DMS114 treated with DMSO at 0.1 percent for 48 hours (cell line): ENCODE measurements around the gene AJM1.

ENCODE experiments used
- DNase-seq: peaks from one replicate; lab custom pipeline; 2025; ENCODE audit not compliant: unreplicated experiment; lab: John Stamatoyannopoulos, UW

AJM1 gene

DNA sequence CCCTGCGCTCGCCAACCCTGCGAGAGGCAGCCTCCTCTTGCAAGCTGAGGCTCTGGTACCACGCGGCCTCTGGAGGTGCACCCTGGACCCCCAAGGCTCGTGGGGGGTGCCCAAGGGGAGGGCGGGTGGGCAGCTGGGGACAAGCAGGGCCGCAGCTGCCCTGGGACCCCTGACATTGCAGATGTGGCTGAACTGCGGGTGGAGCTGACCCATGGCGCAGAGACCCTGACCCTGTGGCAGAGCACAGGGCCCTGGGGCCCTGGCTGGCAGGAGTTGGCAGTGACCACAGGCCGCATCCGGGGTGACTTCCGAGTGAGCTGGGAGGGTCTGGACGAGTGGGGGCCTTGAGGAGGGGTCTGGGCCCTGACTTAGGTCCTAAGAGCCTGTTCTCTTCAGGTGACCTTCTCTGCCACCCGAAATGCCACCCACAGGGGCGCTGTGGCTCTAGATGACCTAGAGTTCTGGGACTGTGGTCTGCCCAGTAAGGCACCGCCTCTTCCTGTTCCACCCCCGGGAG is 11.4 kb downstream of the AJM1 start:
- no peak for DNase-seq

DNA sequence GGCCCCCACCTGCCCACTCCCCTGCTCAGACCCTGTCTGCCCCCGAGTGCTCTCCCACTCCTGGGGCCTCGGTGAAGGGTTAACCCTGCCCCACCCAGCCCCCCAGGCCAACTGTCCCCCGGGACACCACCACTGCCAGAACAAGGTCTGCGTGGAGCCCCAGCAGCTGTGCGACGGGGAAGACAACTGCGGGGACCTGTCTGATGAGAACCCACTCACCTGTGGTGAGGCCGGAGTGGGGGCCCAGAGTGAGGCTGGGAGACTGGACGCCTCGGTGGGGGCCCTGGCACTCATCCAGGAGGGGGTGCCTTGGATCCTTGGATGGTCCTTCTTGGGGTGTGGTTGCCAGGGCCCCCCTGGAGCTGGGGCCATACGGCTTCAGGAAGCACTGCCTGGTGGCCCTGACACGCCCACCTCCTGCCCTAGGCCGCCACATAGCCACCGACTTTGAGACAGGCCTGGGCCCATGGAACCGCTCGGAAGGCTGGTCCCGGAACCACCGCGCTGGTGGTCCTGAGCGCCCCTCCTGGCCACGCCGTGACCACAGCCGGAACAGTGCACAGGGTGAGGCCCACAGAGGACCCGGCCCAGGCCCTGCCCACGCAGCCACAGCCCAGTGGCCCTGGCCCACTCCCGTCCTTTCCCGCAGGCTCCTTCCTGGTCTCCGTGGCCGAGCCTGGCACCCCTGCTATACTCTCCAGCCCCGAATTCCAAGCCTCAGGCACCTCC is 12.0 kb downstream of the AJM1 start:
- DNase-seq: no peak

DNA sequence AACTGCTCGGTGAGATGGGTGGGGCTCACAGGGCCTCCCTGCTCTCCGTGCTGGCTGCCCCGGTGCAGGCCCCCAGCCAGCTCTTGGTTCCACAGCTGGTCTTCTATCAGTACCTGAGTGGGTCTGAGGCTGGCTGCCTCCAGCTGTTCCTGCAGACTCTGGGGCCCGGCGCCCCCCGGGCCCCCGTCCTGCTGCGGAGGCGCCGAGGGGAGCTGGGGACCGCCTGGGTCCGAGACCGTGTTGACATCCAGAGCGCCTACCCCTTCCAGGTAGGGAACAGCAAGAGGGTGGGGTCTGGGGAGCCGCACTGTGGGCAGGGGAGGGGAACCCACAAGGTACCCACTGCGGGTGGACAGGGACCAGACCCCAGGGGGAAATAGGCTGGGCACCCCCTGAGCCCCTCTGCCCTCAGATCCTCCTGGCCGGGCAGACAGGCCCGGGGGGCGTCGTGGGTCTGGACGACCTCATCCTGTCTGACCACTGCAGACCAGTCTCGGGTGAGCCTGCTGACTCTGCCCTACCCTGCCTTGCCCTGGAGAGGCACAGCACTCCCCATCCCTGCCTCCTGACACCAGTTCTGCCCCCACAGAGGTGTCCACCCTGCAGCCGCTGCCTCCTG is 12.7 kb downstream of the AJM1 start:
- DNase-seq: no peak

DNA sequence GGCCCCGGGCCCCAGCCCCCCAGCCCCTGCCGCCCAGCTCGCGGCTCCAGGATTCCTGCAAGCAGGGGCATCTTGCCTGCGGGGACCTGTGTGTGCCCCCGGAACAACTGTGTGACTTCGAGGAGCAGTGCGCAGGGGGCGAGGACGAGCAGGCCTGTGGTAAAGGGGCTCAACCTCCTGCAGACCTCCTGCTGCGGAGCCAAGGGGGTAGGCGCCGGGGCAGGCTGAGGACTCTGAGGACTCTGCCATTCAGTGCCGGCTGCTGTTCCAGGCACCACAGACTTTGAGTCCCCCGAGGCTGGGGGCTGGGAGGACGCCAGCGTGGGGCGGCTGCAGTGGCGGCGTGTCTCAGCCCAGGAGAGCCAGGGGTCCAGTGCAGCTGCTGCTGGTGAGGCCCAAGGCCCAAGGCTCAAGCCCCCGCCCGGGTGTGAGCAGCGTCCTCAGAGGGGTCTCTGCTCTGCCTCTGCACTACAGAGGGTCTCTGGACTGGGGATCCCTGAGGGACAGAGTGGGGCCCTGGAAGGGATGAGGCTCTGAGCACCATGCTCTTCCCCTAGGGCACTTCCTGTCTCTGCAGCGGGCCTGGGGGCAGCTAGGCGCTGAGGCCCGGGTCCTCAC is 13.3 kb downstream of the AJM1 start:
- no peak for DNase-seq

DNA sequence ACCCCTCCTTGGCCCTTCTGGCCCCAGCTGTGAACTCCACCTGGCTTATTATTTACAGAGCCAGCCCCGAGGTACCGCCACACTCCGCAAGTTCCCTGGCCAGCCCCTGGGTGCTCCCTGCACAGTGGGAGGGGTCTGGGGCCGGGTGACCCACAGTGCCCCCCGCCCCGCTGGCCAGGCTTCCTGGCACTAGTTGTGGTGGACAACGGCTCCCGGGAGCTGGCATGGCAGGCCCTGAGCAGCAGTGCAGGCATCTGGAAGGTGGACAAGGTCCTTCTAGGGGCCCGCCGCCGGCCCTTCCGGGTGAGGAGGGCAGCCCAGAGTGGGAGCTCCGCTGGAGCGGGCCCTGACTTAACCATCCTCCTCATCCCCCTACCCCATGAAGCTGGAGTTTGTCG is 13.8 kb downstream of the AJM1 start:
- no peak for DNase-seq

DNA sequence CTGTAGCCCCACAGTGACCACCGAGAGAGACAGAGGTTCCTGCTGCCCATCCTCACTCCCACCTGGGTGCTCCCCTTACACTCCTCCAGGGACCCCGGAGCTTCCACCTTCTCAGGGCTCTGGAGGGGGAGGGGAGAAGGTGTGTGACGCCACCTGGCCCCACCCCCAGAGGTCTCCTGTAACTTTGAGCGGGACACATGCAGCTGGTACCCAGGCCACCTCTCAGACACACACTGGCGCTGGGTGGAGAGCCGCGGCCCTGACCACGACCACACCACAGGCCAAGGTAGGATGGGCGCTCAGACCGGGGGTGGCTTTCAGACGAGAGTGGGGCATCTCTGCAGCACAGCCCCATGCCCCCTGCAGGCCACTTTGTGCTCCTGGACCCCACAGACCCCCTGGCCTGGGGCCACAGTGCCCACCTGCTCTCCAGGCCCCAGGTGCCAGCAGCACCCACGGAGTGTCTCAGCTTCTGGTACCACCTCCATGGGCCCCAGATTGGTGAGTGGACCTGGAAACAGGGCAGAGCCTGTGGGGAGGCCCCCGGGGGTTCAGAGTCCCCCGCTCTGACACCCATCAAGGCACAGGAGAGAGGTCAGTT is 14.4 kb downstream of the AJM1 start:
- DNase-seq: no peak

DNA sequence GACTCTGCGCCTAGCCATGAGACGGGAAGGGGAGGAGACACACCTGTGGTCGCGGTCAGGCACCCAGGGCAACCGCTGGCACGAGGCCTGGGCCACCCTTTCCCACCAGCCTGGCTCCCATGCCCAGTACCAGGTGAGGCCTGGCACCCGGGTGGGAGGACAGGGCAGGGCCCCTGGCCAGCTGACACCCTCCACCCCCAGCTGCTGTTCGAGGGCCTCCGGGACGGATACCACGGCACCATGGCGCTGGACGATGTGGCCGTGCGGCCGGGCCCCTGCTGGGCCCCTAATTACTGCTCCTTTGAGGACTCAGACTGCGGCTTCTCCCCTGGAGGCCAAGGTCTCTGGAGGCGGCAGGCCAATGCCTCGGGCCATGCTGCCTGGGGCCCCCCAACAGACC is 14.9 kb downstream of the AJM1 start:
- no peak for DNase-seq

DNA sequence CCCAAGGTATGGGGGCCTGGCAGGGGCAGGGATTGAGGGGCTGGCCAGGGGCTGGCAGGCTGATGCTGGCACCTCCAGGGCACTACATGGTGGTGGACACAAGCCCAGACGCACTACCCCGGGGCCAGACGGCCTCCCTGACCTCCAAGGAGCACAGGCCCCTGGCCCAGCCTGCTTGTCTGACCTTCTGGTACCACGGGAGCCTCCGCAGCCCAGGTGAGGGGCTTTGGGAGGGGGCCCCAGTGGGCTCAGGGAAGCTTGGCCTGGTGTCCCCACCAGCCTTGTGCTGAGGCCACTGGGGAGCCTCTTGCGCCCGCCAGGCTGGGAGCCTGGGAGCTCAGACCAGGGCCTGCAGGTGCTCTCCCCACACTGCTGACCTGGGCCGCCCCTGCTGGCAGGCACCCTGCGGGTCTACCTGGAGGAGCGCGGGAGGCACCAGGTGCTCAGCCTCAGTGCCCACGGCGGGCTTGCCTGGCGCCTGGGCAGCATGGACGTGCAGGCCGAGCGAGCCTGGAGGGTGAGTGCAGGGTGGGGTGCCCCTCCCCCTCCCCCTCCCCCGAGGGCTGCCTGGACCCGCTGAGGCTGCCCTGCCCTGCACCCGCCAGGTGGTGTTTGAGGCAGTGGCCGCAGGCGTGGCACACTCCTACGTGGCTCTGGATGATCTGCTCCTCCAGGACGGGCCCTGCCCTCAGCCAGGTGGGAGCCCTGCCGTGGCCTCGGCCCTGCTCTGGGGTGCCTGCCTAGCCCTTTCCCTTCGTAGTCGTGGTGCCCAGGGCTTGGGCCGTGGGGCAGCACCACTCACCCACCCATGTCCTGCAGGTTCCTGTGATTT is 15.5 kb downstream of the AJM1 start:
- DNase-seq: no peak

DNA sequence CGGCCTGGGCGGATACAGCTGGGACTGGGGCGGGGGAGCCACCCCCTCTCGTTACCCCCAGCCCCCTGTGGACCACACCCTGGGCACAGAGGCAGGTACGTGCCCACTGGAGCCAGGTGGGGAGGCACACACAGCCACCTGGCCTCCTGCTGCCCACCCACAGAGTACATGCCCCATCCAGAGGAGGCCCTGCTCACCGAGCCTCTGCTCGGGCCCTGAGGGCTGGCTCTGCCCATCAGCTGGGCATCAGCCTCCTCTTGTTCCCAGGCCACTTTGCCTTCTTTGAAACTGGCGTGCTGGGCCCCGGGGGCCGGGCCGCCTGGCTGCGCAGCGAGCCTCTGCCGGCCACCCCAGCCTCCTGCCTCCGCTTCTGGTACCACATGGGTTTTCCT is 16.2 kb downstream of the AJM1 start:
- DNase-seq: no peak

DNA sequence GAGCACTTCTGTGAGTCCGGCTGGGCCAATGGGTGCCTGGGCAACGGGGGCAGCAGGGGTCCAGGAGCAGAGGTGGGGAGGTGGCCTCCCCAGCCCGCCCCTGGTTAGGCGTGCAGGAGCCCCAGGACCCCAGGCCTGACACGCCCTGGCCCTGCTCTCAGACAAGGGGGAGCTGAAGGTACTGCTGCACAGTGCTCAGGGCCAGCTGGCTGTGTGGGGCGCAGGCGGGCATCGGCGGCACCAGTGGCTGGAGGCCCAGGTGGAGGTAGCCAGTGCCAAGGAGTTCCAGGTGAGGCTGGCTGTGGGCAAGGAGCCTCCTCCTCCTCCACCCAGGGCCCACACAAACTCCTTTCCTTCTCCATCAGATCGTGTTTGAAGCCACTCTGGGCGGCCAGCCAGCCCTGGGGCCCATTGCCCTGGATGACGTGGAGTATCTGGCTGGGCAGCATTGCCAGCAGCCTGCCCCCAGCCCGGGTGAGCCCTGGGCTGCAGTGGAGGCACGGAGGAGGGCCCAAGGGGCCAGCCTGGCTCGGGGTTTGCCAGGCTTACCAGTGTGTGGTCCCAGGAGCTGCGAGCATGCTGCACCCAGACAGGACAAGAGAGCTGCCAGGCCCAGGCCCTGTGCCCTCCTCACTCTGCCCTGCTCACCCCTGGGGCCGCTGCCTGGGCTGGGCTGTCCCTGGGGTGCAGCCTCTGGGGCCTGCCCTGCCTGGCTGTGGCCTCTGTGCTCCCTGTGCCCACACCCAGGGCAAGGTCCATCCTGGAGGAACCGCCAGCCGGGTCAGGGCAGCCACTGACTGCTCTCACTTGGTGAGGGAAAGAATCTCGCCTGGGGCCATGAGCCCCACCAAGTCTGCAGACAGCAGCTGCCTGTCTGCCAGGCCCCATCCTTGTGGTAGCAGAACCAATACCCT is 16.8 kb downstream of the AJM1 start:
- DNase-seq: no peak

DNA sequence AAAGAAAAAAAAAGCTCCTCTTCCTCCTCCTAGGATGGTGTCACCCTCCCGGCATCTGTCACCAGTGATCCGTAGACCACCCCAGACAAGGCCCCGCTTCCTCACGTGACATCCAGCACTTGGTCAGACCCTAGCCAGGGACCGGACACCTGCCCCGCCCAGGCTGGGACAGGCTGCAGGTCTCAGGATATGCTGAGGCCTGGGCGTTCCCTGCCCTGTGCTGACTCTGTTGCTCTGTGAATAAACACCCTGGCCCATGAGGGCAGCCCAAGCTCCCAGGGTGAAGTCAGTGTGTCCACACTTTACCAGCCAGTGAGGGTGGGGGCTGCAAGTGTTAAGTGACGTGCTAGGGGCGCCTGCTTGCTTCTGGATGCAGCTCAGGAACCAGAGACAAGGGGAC is 18.3 kb downstream of the AJM1 start:
- DNase-seq: no peak

DNA sequence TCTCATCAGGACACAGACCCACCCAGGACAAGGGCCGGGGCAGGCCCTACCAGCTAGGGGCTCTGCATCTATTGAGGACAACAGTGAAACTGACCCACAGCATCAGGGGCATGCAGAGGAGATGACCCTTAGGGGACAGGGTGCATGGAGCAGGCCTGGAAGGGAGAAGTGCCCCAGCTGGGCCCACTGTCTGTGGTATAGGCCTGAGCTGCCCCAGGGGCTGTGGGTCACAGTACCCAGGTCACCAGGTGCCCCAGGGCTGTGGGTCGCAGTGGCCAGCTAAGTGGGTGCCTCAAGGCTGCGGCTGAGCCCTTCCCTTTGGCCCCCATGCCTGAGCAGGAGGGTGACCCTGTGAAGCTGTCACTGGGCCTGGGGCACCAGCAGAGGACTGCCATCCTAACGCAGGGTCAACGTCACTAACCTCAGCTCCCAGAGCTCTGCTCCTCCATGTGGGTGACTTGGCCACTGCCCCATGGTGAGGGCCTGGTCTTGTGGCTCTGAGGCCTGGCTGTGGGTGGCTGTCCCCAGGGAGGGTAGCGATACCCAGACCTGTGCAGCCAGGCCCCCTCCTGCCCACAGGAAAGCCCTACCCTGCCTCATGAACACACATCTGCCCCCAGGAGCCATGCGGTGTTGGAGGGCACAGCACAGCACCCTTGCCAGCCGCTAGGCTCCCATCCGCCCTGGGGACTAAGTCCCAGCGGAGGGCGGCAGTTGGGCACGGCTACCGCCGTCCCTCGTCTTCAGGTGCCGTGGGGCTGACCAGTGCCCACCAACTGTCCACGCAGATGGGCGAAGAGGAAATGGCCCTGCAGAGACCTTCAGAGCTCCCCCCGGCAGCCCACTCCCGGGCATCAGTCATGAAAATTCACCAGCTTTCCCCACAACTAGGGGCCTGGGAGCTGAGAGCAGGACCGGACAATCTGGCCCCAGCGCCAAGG is 18.9 kb downstream of the AJM1 start:
- no peak for DNase-seq

DNA sequence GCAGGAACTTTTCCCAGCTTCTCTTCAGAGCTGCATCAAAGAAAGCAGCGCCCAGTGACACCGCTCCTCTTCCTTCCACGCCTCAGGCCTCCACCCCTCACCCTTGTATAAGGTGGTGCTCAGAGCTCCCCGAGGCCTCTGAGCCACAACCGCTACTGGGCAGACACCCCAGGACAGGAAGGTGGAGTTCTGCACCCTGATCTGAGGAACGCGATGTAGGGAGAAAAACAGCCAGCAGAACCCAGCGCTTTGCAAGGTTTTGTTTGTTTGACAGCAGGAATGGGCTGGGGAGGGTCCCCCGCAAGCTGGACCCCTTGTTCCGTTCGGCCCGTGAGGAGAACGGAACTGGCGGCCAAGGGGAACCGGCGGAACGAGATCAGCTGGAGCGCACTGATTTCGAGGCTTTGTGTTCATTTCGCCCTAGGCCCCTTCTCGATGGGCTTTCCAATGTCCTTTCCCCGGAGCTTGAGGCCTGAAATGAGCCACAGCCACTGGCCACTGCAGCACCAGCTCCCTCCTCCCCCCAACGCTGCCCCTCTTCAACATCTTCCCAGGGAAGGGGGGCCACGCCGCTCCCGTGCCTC is 19.7 kb downstream of the AJM1 start:
- DNase-seq: no peak

DNA sequence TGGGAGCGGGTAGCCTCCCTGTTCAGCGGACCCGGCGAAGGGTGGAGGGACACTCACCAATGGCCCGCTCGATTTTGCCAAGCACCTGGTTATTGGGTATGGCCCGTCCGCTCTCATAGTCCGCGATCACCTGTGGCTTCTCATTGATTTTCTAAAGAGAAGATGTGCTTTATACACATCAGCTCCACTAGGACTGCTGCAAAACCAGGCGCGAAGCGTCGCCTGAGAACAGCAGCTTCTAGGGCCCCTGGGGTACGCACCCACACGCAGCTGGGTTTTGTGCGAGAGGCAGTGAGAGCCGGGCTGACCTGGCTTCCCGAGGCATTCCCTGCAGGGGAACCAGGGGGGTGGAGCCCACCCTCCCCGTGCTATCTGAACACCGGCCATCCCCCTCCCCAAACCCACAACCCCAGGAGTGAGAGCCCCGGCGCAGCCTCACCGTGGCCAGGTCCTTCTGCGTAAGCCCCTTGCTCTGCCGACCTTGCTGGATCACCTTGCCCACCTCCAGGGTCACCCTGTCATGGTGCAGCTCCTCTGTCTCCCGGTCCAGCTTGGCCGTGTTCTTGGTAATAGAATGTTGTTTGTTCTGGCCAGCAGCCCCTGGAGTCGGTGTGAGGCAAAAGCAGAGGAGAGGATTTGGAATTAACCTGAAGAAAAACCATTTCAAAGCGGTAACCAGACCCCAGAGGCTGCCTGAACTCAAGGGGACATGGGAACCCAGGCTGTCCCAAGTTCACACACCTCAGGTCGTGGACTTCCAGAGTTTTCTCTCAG is 20.8 kb downstream of the AJM1 start:
- DNase-seq: no peak

DNA sequence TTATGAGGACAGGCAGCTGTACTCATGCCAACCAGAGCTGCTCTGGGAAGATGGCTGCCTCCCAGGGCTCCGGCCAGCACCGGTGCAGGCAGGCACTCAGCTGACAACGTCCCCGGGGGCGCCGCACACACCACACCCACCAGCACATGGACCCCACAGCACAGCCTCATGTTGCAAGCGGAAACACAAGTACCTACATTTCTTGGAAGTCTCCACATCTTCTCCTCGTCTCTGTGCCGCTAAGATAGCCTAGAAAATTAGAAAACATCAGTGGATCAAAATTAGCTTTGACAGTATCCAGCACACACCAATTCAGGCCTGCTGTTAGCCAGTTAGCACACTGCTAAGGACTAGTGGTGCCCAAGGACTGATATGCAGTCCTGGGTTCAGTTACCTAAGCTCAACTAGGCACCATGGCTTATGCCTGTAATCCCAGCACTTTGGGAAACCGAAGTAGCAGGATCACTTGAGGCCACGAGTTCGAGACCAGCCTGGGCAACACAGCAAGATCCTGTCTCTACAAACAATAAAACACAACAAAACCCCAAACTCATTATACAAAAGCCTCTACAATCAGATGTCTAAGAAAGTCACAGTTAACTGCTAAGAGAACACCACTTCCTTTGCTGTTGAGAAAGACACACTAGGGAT is 21.5 kb downstream of the AJM1 start:
- no peak for DNase-seq

DNA sequence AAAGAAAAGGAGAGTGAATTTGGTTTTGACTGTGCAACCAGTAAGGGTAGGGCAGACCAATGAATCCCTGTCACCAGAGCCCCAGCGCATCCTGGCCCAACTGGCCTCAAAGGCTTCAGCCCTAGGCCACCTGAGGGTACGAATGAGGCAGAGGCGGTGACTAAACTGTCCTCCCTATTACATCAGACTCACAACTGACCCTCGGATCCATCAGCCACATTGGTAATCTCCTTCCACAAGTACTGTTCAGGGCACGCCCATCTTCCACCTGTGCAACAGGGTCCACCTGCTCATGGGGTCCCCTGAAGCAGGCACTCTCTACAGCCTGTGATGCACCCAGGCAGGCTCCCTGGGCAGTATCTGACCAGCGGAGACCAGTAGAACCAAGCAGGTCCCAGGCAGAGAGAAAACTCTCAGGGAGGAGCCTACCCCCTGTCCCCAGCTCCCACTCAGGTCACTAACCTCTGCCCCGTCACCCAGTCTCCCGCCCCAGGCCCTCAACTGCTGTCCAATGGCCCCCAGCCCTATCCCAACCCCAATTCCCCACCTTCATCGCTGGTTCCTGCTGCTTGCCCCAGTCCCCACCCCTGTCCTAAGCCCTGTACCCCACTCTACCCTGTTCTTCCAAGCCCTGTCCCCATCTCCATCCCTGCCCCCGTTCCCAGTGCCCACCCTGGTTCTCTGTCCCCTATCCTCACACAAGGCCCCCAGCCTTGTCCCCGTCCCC is 22.9 kb downstream of the AJM1 start:
- DNase-seq: no peak

DNA sequence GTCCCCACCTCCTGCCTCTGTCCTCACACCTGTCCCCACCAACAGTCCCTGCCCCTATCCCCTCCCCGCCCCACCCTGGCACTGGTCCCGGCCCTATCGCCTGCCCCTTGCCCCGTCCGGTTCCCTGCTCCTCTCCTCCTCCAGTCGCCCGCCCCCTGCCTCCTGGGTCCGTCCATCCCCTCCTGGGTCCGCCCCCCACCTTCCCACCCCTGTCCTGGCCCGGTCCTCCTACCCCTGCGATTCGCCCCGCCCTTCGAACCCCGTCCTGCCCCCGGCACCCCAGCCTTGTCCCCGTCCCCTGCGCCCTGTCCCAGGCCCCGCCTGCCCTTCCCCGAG is 23.5 kb downstream of the AJM1 start:
- DNase-seq: no peak
